Keratinocyte (primary cell): ENCODE measurements around the gene ADGRG6. TPM values are rescaled to one million over a fixed set of nuclear protein-coding genes. Genes with fewer than 3 reads are reported as not detected.

Source experiments
- DNase-seq: peaks from one replicate; pipeline ENCODE4 v3.0.0-alpha.2; 2011; ENCODE audit warnings: low read depth, missing footprints, low spot score
- FAIRE-seq: peaks from 2 replicates; lab custom pipeline; 2011; peaks lifted over from hg19 to GRCh38; lab: Jason Lieb, UNC
- H2AFZ ChIP-seq: 2 replicates; pipeline ENCODE4 v1.6.0; 2012; ENCODE audit warnings: low read length, control low read depth, inconsistent platforms; ENCODE audit not compliant: control insufficient read depth
- H3K27ac ChIP-seq: 2 replicates; pipeline ENCODE4 v1.5.1; 2011; ENCODE audit warnings: low read length; ENCODE audit not compliant: control insufficient read depth, insufficient read depth
- H3K27me3 ChIP-seq: 3 replicates; pipeline ENCODE4 v1.6.0; 2011; ENCODE audit warnings: low read length; ENCODE audit not compliant: control insufficient read depth, insufficient read depth; ENCODE audit errors: extremely low read depth
- H3K36me3 ChIP-seq, 2 experiments: 2 replicates in 1 of 2; 3 replicates in 1 of 2; pipeline ENCODE4 v1.5.1; 2011; ENCODE audit warnings: low read length in 2 of 2, mild to moderate bottlenecking in 1 of 2; ENCODE audit not compliant: control insufficient read depth in 2 of 2, insufficient read depth in 2 of 2; ENCODE audit errors: extremely low read depth in 1 of 2
- H3K4me1 ChIP-seq: 3 replicates; pipeline ENCODE4 v1.5.1; 2011; ENCODE audit warnings: low read length; ENCODE audit not compliant: control insufficient read depth, insufficient read depth; ENCODE audit errors: extremely low read depth
- H3K4me2 ChIP-seq: 3 replicates; pipeline ENCODE4 v1.6.0; 2011; ENCODE audit warnings: low read depth, low read length; ENCODE audit not compliant: control insufficient read depth, insufficient read depth; ENCODE audit errors: extremely low read depth
- H3K4me3 ChIP-seq, 3 experiments: fragments of 200-600 bp in 1 of 3; sonication (generic) in 1 of 3; 2 replicates in 2 of 3; 3 replicates in 1 of 3; pipeline ENCODE4 v1.5.1; 2011 to 2016; ENCODE audit warnings: low read length in 3 of 3, mild to moderate bottlenecking in 3 of 3, control low read depth in 2 of 3, inconsistent platforms in 1 of 3, low read depth in 1 of 3, mixed read lengths in 1 of 3, mixed run types in 1 of 3, moderate library complexity in 1 of 3; ENCODE audit not compliant: control insufficient read depth in 2 of 3, insufficient read depth in 2 of 3; ENCODE audit errors: extremely low read depth in 1 of 3
- H3K79me2 ChIP-seq: 2 replicates; pipeline ENCODE4 v1.6.0; 2012; ENCODE audit warnings: low read length; ENCODE audit not compliant: control insufficient read depth, insufficient read depth
- H3K9ac ChIP-seq: 3 replicates; pipeline ENCODE4 v1.6.0; 2011; ENCODE audit warnings: low read length; ENCODE audit not compliant: control insufficient read depth, insufficient read depth; ENCODE audit errors: extremely low read depth
- H3K9me1 ChIP-seq: 3 replicates; pipeline ENCODE4 v1.6.0; 2011; ENCODE audit warnings: low read length; ENCODE audit not compliant: control insufficient read depth, insufficient read depth; ENCODE audit errors: extremely low read depth
- H3K9me3 ChIP-seq: 2 replicates; pipeline ENCODE4 v1.5.1; 2012; ENCODE audit warnings: low read depth, low read length; ENCODE audit not compliant: control insufficient read depth
- H4K20me1 ChIP-seq: 3 replicates; pipeline ENCODE4 v1.6.0; 2011; ENCODE audit warnings: low read length; ENCODE audit not compliant: control insufficient read depth, insufficient read depth; ENCODE audit errors: extremely low read depth
- CTCF ChIP-seq, 3 experiments: IDR thresholded peaks in 1 of 3; conservative IDR thresholded peaks in 1 of 3; optimal IDR thresholded peaks in 1 of 3; 2 replicates in 2 of 3; 3 replicates in 1 of 3; pipeline versions ENCODE3 to v1.5.1; 2011; ENCODE audit warnings: low read length in 3 of 3, mild to moderate bottlenecking in 3 of 3, moderate library complexity in 2 of 3, control low read depth in 1 of 3, inconsistent platforms in 1 of 3; ENCODE audit not compliant: insufficient read depth in 2 of 3; ENCODE audit errors: extremely low read depth in 1 of 3
- EZH2 ChIP-seq: IDR thresholded peaks from one replicate; pipeline ENCODE4 v1.6.1; 2012; ENCODE audit warnings: inconsistent platforms, mild to moderate bottlenecking, low read length, moderate library complexity
- dilution Hi-C: fragments of 300-500 bp; cut with MboI; formaldehyde crosslinking; loops from one replicate; pipeline ENCODE4 v1.7.0; 2020; ENCODE audit warnings: low sequenced_read_pairs; ENCODE audit not compliant: extremely low pct_ligation_motif_present
- polyA plus RNA-seq, 5 experiments: library from polyadenylated mRNA; depleted of rRNA in 3 of 5; stranded (reverse) in 3 of 5; stranded (forward) in 1 of 5; unstranded in 1 of 5; fragments of >200 nt; gene quantifications; 1 replicate in 1 of 5; 2 replicates in 3 of 5; 3 replicates in 1 of 5; pipeline versions ENCODE4 v1.2.1 to v1.2.3, GENCODE V29; 2011 to 2012; ENCODE audit warnings: missing spikeins in 2 of 5, low read depth in 1 of 5, low replicate concordance in 1 of 5

Gene ADGRG6
- polyA plus RNA-seq, 1 donor (not counting 4 experiments of a cell fraction or from before 2014, with no cell fraction given) = 20.1 TPM

GRCh38 chr6:142329486-142330113, 27.8 kb downstream of the ADGRG6 start:
- no peaks in the 10 kb centered on the region for H4K20me1 ChIP-seq
- H2AFZ ChIP-seq = no peak overlapping the region
- no peaks in the 10 kb centered on the region for H3K9me3 ChIP-seq
- no peak overlapping the region for H3K27ac ChIP-seq
- no peak overlapping the region for H3K4me2 ChIP-seq
- H3K4me1 ChIP-seq = peaks cover 14% of the 10 kb centered on the region
- dilution Hi-C loops = no loop called here
- peaks cover 2% of the 10 kb centered on the region for H3K79me2 ChIP-seq
- FAIRE-seq (no peak), DNase-seq (no peak)
- H3K36me3 ChIP-seq = no peaks in the 10 kb centered on the region
- no peak overlapping the region for H3K4me3 ChIP-seq
- no peak overlapping the region for H3K9ac ChIP-seq
- no peaks in the 10 kb centered on the region for H3K9me1 ChIP-seq
- no peaks in the 10 kb centered on the region for H3K27me3 ChIP-seq
- no peak for TF ChIP-seq CTCF (optimal IDR thresholded peaks at IDR 0.05 in 1 of 3, IDR thresholded peaks at IDR 0.05 in 1 of 3, conservative IDR thresholded peaks at IDR 0.05 in 1 of 3; ENCODE audit: extremely low read depth in 1 of 3, insufficient read depth in 2 of 3, low read length in 3 of 3)
- no peak for TF ChIP-seq EZH2

- Histone ChIP-seq H3K4me3 (no peak overlapping the region), H3K79me2 (no peaks in the 10 kb centered on the region), H3K4me2 (peak overlapping the region; percentile 17), H3K4me1 (peaks cover 14% of the 10 kb centered on the region), H3K27me3 (no peaks in the 10 kb centered on the region), H4K20me1 (no peaks in the 10 kb centered on the region), H3K36me3 (no peaks in the 10 kb centered on the region), H3K27ac (no peak overlapping the region), H2AFZ (no peak overlapping the region), H3K9me1 (no peaks in the 10 kb centered on the region), H3K9ac (no peak overlapping the region), H3K9me3 (no peaks in the 10 kb centered on the region)
- no peak for TF ChIP-seq EZH2
- no peak for TF ChIP-seq CTCF (optimal IDR thresholded peaks at IDR 0.05 in 1 of 3, IDR thresholded peaks at IDR 0.05 in 1 of 3, conservative IDR thresholded peaks at IDR 0.05 in 1 of 3; ENCODE audit: extremely low read depth in 1 of 3, insufficient read depth in 2 of 3, low read length in 3 of 3)
- dilution Hi-C loops = no loop called here
- peak; percentile 53 for FAIRE-seq
- DNase-seq = no peak
Observed at GRCh38 chr6:142331075-142331551, 29.3 kb downstream of the ADGRG6 start.
